BLaER1 treated with 17β-estradiol and CSF1 and Interleukin-3, amounts not matched to agents 10 nM and 100 nM (cell line): Measurements from ENCODE around the gene MAGI1.

Experiments
- H3K27ac ChIP-seq, 11 experiments: shearing (Covaris generic); formaldehyde crosslinking; 2 replicates each; pipeline ENCODE4 v1.8.1; 2022
- H3K27me3 ChIP-seq, 11 experiments: shearing (Covaris generic); formaldehyde crosslinking; 2 replicates each; pipeline ENCODE4 v1.8.1; 2022
- H3K36me3 ChIP-seq, 11 experiments: shearing (Covaris generic); formaldehyde crosslinking; 2 replicates each; pipeline ENCODE4 v1.8.1; 2022
- H3K4me1 ChIP-seq, 10 experiments: shearing (Covaris generic); formaldehyde crosslinking; 2 replicates each; pipeline ENCODE4 v1.8.1; 2022
- H3K4me2 ChIP-seq, 11 experiments: shearing (Covaris generic); formaldehyde crosslinking; 2 replicates each; pipeline ENCODE4 v1.8.1; 2022
- H3K4me3 ChIP-seq, 10 experiments: shearing (Covaris generic); formaldehyde crosslinking; 2 replicates each; pipeline ENCODE4 v1.8.1; 2022
- H3K9ac ChIP-seq, 11 experiments: shearing (Covaris generic); formaldehyde crosslinking; 2 replicates each; pipeline ENCODE4 v1.8.1; 2022
- H3K9me3 ChIP-seq, 11 experiments: shearing (Covaris generic); formaldehyde crosslinking; replicated peaks in 1 of 11; 2 replicates each; pipeline ENCODE4 v1.8.1; 2022
- H4K20me1 ChIP-seq, 11 experiments: shearing (Covaris generic); formaldehyde crosslinking; 2 replicates each; pipeline ENCODE4 v1.8.1; 2022
- Cebpa-rat ChIP-seq, 11 experiments: shearing (Covaris generic); IDR thresholded peaks; 2 replicates each; pipeline ENCODE4 v1.8.1; 2022

Gene MAGI1

GRCh38 chr3:65741540-65741939 is 297.2 kb downstream of the MAGI1 start:
- no peak overlapping the region for H3K9ac ChIP-seq
- peaks cover 0 to 36% (median 16%) of the 10 kb centered on the region in 11 experiments; a peak in 9 of 22 replicates for H3K9me3 ChIP-seq
- H3K4me2 ChIP-seq, result no peak overlapping the region
- H3K4me3 ChIP-seq, result no peak overlapping the region
- H3K4me1 ChIP-seq, result no peaks in the 10 kb centered on the region
- no peak overlapping the region for H3K27ac ChIP-seq
- no peaks in the 10 kb centered on the region for H3K27me3 ChIP-seq
- no peak for TF ChIP-seq Cebpa-rat (IDR thresholded peaks at IDR 0.05)
- H4K20me1 ChIP-seq, result no peaks in the 10 kb centered on the region
- H3K36me3 ChIP-seq, result peaks cover 0 to 3% (median 0%) of the 10 kb centered on the region in 11 experiments; a peak in 1 of 22 replicates

- no peak overlapping the region for H3K4me2 ChIP-seq
- H4K20me1 ChIP-seq, result no peaks in the 10 kb centered on the region
- H3K9ac ChIP-seq, result no peak overlapping the region
- H3K4me3 ChIP-seq, result no peak overlapping the region
- H3K36me3 ChIP-seq, result peaks cover 0 to 3% (median 0%) of the 10 kb centered on the region in 11 experiments; a peak in 1 of 22 replicates
- H3K27ac ChIP-seq, result no peak overlapping the region
- no peaks in the 10 kb centered on the region for H3K4me1 ChIP-seq
- H3K9me3 ChIP-seq, result peaks cover 0 to 38% (median 18%) of the 10 kb centered on the region in 11 experiments; a peak in 9 of 22 replicates
- no peaks in the 10 kb centered on the region for H3K27me3 ChIP-seq
- TF ChIP-seq Cebpa-rat (IDR thresholded peaks at IDR 0.05), result no peak
Measured at GRCh38 chr3:65739901-65740541, 298.7 kb downstream of the MAGI1 start.

GRCh38 chr3:65734792-65735191 is 303.9 kb downstream of the MAGI1 start:
- Histone ChIP-seq H3K9me3 (peaks cover 0 to 33% (median 18%) of the 10 kb centered on the region in 11 experiments; a peak in 9 of 22 replicates), H4K20me1 (no peaks in the 10 kb centered on the region), H3K9ac (no peak overlapping the region), H3K4me2 (no peak overlapping the region), H3K27ac (no peak overlapping the region), H3K4me1 (peaks cover 0 to 43% (median 17%) of the 10 kb centered on the region in 10 experiments; a peak in 14 of 20 replicates), H3K36me3 (peaks cover 0 to 3% (median 0%) of the 10 kb centered on the region in 11 experiments; a peak in 1 of 22 replicates), H3K4me3 (no peak overlapping the region), H3K27me3 (no peaks in the 10 kb centered on the region)
- TF ChIP-seq Cebpa-rat (IDR thresholded peaks at IDR 0.05), result no peak

GRCh38 chr3:65734382-65734781 is 304.3 kb downstream of the MAGI1 start:
- Histone ChIP-seq H3K27ac (no peak overlapping the region), H3K9ac (no peak overlapping the region), H3K36me3 (peaks cover 0 to 3% (median 0%) of the 10 kb centered on the region in 11 experiments; a peak in 1 of 22 replicates), H4K20me1 (no peaks in the 10 kb centered on the region), H3K4me1 (peaks cover 0 to 47% (median 22%) of the 10 kb centered on the region in 10 experiments; a peak in 16 of 20 replicates), H3K9me3 (peaks cover 0 to 30% (median 18%) of the 10 kb centered on the region in 11 experiments; a peak in 9 of 22 replicates), H3K4me2 (0 out of 22 replicates have a peak overlapping the region, but pooled peaks of 1 of the 11 experiments have one; percentile 5), H3K27me3 (no peaks in the 10 kb centered on the region), H3K4me3 (no peak overlapping the region)
- TF ChIP-seq Cebpa-rat (IDR thresholded peaks at IDR 0.05), result no peak

- Histone ChIP-seq H4K20me1 (no peaks in the 10 kb centered on the region), H3K4me2 (0 out of 22 replicates have a peak overlapping the region, but pooled peaks of 1 of the 11 experiments have one; percentile 1), H3K36me3 (no peaks in the 10 kb centered on the region), H3K27ac (no peak overlapping the region), H3K27me3 (no peaks in the 10 kb centered on the region), H3K9ac (no peak overlapping the region), H3K4me1 (peaks cover 7 to 56% (median 30%) of the 10 kb centered on the region in 10 experiments), H3K4me3 (no peak overlapping the region), H3K9me3 (peaks cover 0 to 21% (median 15%) of the 10 kb centered on the region in 11 experiments; a peak in 9 of 22 replicates)
- no peak for TF ChIP-seq Cebpa-rat (IDR thresholded peaks at IDR 0.05)
Measured at GRCh38 chr3:65733459-65733858, 305.3 kb downstream of the MAGI1 start.

DNA sequence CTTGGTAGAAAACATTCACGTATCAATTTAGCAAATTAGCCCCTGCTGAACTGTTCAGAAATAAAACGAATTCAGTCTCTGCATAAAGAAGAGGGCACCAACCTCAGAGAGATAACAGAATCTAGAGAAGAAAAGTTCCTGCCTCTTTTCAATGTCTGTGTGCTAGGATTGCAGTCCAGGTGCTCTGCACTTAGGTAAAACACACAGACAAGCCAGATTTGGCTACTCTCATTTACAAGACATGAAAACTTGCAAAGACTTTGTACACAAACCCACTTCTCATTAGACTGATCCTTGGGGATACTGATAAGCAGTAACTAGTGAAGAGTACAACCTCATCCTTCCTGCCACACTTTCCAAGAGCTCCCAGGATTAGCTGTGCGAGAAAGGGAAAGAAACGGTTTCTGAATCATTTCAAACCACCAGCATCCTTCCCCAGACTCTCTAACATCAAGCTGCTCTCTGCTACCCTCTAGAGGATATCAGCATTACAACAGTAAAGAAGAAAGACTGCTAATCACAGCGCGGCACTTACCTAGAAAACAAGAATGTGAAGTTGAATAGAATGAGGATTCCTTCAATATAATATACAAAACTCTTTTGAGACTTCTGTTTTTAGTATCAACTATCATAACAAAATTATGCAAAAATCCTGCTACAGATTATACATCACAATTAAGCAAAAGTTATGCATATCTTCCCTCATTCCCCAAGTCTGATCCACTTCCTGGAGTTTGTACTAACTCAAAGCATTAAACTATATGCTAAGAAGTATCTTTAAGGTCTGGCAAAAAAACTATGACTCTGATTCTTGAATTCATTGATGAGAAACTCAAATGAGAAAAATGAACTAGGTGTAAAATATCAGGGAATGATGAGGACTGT is 306.4 kb downstream of the MAGI1 start:
- Histone ChIP-seq H3K9me3 (peaks cover 0 to 9% (median 5%) of the 10 kb centered on the region in 11 experiments; a peak in 8 of 22 replicates), H3K4me3 (no peak overlapping the region), H3K4me1 (peaks cover 14 to 67% (median 37%) of the 10 kb centered on the region in 10 experiments), H4K20me1 (no peaks in the 10 kb centered on the region), H3K4me2 (peak overlapping the region in 9 of 11 experiments; percentile 12 to 67 (median 51); a peak in 14 of 22 replicates), H3K9ac (no peak overlapping the region), H3K27ac (no peak overlapping the region), H3K36me3 (no peaks in the 10 kb centered on the region), H3K27me3 (no peaks in the 10 kb centered on the region)
- no peak for TF ChIP-seq Cebpa-rat (IDR thresholded peaks at IDR 0.05)

DNA sequence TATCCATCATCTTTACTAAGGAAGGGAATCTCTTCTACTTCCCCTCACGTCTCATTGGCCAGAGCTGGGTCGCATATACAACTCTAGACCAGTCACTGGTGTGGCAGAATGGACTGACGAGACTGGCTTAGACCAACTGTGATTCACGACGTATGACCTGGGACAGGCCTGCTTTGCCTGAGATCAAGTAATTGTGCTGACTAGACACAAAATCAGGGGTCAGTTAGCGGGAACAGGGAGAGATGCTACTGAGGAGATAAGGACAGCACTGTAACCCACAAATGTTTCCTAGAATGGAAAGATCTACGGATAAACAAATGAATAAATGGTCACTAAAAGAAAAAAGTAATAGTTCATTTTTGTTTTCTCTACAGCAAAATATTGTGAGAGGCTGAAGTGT is 308.3 kb downstream of the MAGI1 start:
- no peaks in the 10 kb centered on the region for H3K27me3 ChIP-seq
- H3K27ac ChIP-seq, result no peak overlapping the region
- H3K9ac ChIP-seq, result no peak overlapping the region
- H3K9me3 ChIP-seq, result peaks cover 0 to 6% (median 0%) of the 10 kb centered on the region in 11 experiments; a peak in 2 of 22 replicates
- H4K20me1 ChIP-seq, result no peaks in the 10 kb centered on the region
- H3K36me3 ChIP-seq, result no peaks in the 10 kb centered on the region
- TF ChIP-seq Cebpa-rat (IDR thresholded peaks at IDR 0.05), result no peak
- peaks cover 14 to 67% (median 37%) of the 10 kb centered on the region in 10 experiments for H3K4me1 ChIP-seq
- H3K4me2 ChIP-seq, result peak overlapping the region in 7 of 11 experiments; percentile 9 to 70 (median 56); a peak in 10 of 22 replicates
- no peak overlapping the region for H3K4me3 ChIP-seq

DNA sequence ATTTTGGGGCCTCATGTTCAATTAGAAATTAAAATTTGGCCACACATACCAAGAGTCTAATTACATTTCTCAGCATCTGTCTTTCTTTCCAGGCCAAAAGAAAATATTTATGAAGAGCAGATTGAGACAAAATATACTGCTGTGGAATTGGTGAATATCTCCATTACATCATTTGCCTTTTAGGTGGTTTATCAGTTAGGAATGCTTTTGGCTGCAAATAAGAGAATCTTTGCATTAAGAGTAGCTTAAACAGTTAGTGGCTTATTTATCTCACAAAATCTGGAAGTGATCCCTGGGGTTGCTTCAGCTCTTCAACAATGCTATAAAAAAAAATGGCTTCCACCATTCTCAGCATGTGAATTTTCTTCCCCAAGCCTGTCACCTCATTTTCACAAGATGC is 308.7 kb downstream of the MAGI1 start:
- Histone ChIP-seq H3K36me3 (no peaks in the 10 kb centered on the region), H4K20me1 (no peaks in the 10 kb centered on the region), H3K9me3 (peaks cover 0 to 11% (median 0%) of the 10 kb centered on the region in 11 experiments; a peak in 5 of 22 replicates), H3K4me1 (peaks cover 14 to 67% (median 37%) of the 10 kb centered on the region in 10 experiments), H3K4me2 (peak overlapping the region in 8 of 11 experiments; percentile 9 to 70 (median 56); a peak in 12 of 22 replicates), H3K27ac (peak overlapping the region in 1 of 11 experiments; percentile 23; a peak in 1 of 22 replicates), H3K27me3 (no peaks in the 10 kb centered on the region), H3K4me3 (no peak overlapping the region), H3K9ac (no peak overlapping the region)
- TF ChIP-seq Cebpa-rat (IDR thresholded peaks at IDR 0.05), result no peak
